Brain pericyte (primary cell): ENCODE results near the gene SALL4.
"Not testable (repeated sequence)": the region's sequence is repeated elsewhere in the genome, so short reads cannot be mapped to it uniquely, and the experiment has no call there.

Experiments
- DNase-seq: peaks from one replicate; pipeline ENCODE4 v3.0.0-alpha.2; 2012; ENCODE audit warnings: low read depth, low spot score

The SALL4 gene

GRCh38 chr20:51802170-51802751, at the start of gene SALL4:
Gene SALL4, minus strand, starts transcription at chr20:51802521. Its CDS starts 113 bp downstream, at chr20:51802408.
- no peak for DNase-seq

GRCh38 chr20:51848346-51848745, 46.0 kb upstream of the SALL4 start:
- no peak for DNase-seq

GRCh38 chr20:51840865-51841264, 38.5 kb upstream of the SALL4 start:
- no peak for DNase-seq

- no peak for DNase-seq
Measured at GRCh38 chr20:51837876-51838420, 35.6 kb upstream of the SALL4 start.

- no peak for DNase-seq
Measured at GRCh38 chr20:51837436-51837835, 35.1 kb upstream of the SALL4 start.

- DNase-seq, result no peak
Measured at GRCh38 chr20:51833326-51833725, 31.0 kb upstream of the SALL4 start.

- no peak for DNase-seq
Measured at GRCh38 chr20:51832276-51832675, 30.0 kb upstream of the SALL4 start.

GRCh38 chr20:51831866-51832265, 29.5 kb upstream of the SALL4 start:
- DNase-seq, result no peak

- DNase-seq, result no peak
Measured at GRCh38 chr20:51830538-51830937, 28.2 kb upstream of the SALL4 start.

GRCh38 chr20:51828762-51829161, 26.4 kb upstream of the SALL4 start:
- no peak for DNase-seq

- DNase-seq, result no peak
Measured at GRCh38 chr20:51826372-51826771, 24.1 kb upstream of the SALL4 start.

- no peak for DNase-seq
Measured at GRCh38 chr20:51818479-51819008, 16.2 kb upstream of the SALL4 start.

- DNase-seq, result not testable (repeated sequence)
Measured at GRCh38 chr20:51816856-51817255, 14.5 kb upstream of the SALL4 start.

GRCh38 chr20:51815383-51816076, 13.2 kb upstream of the SALL4 start:
- no peak for DNase-seq

- DNase-seq, result no peak
Measured at GRCh38 chr20:51812861-51813260, 10.5 kb upstream of the SALL4 start.

- DNase-seq, result no peak
Measured at GRCh38 chr20:51811514-51812128, 9.3 kb upstream of the SALL4 start.

GRCh38 chr20:51811042-51811355, 8.7 kb upstream of the SALL4 start:
- DNase-seq, result no peak

GRCh38 chr20:51810155-51811041, 8.1 kb upstream of the SALL4 start:
- no peak for DNase-seq

- DNase-seq, result no peak
Measured at GRCh38 chr20:51807720-51808250, 5.5 kb upstream of the SALL4 start.

- DNase-seq, result no peak
Measured at GRCh38 chr20:51804754-51805153, 2.4 kb upstream of the SALL4 start.

GRCh38 chr20:51803148-51803854, 980 bp upstream of the SALL4 start:
- no peak for DNase-seq
